Chondrocyte (in vitro differentiated cells): ENCODE measurements around the gene SDK2. TPM values are rescaled to one million over a fixed set of nuclear protein-coding genes. Genes with fewer than 3 reads are reported as not detected.

Experiments used
- DNase-seq: peaks from one replicate; pipeline ENCODE4 v3.0.0; 2021; ENCODE audit warnings: mixed read lengths, low spot score
- H3K27ac Mint-ChIP-seq: one replicate; pipeline ENCODE4 v1.8.0; 2021; ENCODE audit warnings: mild to moderate bottlenecking, moderate library complexity, mixed read lengths; ENCODE audit not compliant: unreplicated experiment
- H3K27me3 Mint-ChIP-seq: 2 replicates; pipeline ENCODE4 v1.8.0; 2021; ENCODE audit warnings: low read depth, mixed read lengths
- H3K36me3 Mint-ChIP-seq: 2 replicates; pipeline ENCODE4 v1.8.0; 2021; ENCODE audit warnings: low read depth, mixed read lengths
- H3K4me1 Mint-ChIP-seq: 2 replicates; pipeline ENCODE4 v1.8.0; 2021; ENCODE audit warnings: low read depth, mild to moderate bottlenecking, mixed read lengths
- H3K4me3 Mint-ChIP-seq: one replicate; pipeline ENCODE4 v1.8.0; 2021; ENCODE audit warnings: mild to moderate bottlenecking, moderate library complexity, mixed read lengths; ENCODE audit not compliant: unreplicated experiment
- H3K9me3 Mint-ChIP-seq: 2 replicates; pipeline ENCODE4 v1.8.0; 2021; ENCODE audit warnings: low read depth, mixed read lengths
- total RNA-seq: library from RNA; stranded (reverse); gene quantifications from 3 replicates; pipeline ENCODE4 v1.2.1, GENCODE V29; 2021
- TF ChIP-seq, protein P1 (sequence below): fragments of 200-600 bp; sonication (generic); IDR thresholded peaks from 2 replicates; pipeline ENCODE4 v1.5.0; 2021; ENCODE audit warnings: antibody characterized with exemption, mild to moderate bottlenecking, moderate library complexity

Gene SDK2
- total RNA-seq, 1 donor from 2014 or later = 15.8 TPM

GRCh38 chr17:73581379-73581778 lies 62.9 kb downstream of the SDK2 start:
- H3K27me3 Mint-ChIP-seq = no peaks in the 10 kb centered on the region

DNA sequence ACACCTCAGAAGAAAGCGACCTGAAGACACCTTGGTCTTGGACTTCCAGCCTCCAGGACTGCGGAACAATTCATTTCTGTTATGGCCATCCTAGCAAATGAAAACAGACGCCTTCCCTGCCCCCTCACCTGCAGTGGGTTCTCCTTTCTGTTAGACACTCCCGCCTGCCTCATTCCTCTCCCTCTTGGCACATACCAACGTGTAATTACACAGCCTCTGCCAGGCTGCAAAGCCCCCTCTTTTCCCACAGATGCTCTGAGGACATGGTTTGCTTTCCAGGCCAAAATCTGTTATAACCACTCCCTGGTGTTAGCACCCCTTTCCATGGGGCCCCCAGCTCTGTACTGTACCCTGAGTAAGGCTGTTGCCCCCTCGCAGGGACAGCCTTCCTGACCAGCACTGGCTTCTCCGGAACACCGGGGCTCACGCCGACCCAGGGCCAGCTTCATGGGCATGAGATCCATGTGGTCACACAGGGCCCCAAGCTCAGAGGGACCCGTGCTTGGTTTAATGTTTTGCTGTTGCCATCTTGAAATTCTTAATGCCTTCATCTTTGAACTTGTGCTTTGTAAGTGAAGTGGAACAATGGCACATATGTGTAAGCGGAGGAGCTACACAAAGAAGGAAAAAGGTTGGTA lies 64.1 kb downstream of the SDK2 start:
- no peak overlapping the region for H3K27ac Mint-ChIP-seq
- no peaks in the 10 kb centered on the region for H3K9me3 Mint-ChIP-seq
- no peak overlapping the region for H3K4me3 Mint-ChIP-seq
- TF ChIP-seq, protein P1, sequence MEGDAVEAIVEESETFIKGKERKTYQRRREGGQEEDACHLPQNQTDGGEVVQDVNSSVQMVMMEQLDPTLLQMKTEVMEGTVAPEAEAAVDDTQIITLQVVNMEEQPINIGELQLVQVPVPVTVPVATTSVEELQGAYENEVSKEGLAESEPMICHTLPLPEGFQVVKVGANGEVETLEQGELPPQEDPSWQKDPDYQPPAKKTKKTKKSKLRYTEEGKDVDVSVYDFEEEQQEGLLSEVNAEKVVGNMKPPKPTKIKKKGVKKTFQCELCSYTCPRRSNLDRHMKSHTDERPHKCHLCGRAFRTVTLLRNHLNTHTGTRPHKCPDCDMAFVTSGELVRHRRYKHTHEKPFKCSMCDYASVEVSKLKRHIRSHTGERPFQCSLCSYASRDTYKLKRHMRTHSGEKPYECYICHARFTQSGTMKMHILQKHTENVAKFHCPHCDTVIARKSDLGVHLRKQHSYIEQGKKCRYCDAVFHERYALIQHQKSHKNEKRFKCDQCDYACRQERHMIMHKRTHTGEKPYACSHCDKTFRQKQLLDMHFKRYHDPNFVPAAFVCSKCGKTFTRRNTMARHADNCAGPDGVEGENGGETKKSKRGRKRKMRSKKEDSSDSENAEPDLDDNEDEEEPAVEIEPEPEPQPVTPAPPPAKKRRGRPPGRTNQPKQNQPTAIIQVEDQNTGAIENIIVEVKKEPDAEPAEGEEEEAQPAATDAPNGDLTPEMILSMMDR = no peak
- H3K27me3 Mint-ChIP-seq = no peaks in the 10 kb centered on the region
- DNase-seq = no peak
- H3K36me3 Mint-ChIP-seq = no peaks in the 10 kb centered on the region
- no peaks in the 10 kb centered on the region for H3K4me1 Mint-ChIP-seq

More at GRCh38 chr17:73581379-73581778, 62.9 kb downstream of the SDK2 start:
- TF ChIP-seq, protein P1 = no peak
- no peak for DNase-seq
- no peak overlapping the region for H3K4me3 Mint-ChIP-seq
- H3K4me1 Mint-ChIP-seq = no peaks in the 10 kb centered on the region
- no peaks in the 10 kb centered on the region for H3K9me3 Mint-ChIP-seq
- no peak overlapping the region for H3K27ac Mint-ChIP-seq
- H3K36me3 Mint-ChIP-seq = no peaks in the 10 kb centered on the region

- TF ChIP-seq, protein P1 = no peak
- Mint-ChIP-seq H3K36me3 (no peaks in the 10 kb centered on the region), H3K27ac (no peak overlapping the region), H3K27me3 (no peaks in the 10 kb centered on the region), H3K9me3 (no peaks in the 10 kb centered on the region), H3K4me1 (no peaks in the 10 kb centered on the region), H3K4me3 (no peak overlapping the region)
- no peak for DNase-seq
Measured at GRCh38 chr17:73576556-73577098, 67.6 kb downstream of the SDK2 start.

DNA sequence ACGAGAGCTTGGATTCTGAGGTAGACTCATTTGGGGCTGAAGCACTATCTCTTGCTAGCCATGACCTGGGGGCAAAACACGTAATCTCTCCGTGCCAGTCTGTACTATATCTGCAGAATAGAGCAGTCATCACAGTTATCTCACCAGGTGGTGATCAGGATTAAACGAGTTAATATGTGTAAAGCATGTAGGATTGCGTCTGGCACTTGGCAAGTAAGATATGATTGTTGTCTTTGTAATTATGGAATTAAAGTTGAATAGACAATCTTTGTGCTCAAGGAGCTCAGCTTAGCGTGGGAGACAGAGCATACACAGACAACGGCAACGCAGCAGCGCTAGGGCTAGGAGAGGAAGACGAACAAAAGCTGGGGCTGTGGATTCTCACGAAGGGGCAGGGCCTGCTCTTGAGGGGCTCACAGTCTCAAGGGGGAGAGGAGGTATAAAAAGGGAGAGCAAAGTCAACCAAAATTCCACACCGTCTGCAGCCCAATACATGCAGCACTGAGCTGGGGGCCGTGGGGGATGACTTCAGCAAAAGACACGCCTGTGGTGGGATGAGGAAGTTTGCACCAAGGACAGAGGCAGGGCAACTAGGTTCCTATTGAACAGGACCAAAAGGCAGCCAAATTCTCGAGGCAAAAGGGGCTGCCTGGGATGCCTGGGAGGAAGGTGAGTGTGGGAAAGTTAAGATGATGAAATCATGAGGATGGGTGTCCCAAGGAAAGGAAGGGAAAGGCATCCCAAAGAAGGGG lies 68.6 kb downstream of the SDK2 start:
- TF ChIP-seq, protein P1 = no peak
- no peak for DNase-seq
- no peaks in the 10 kb centered on the region for H3K27me3 Mint-ChIP-seq
- H3K4me3 Mint-ChIP-seq = no peak overlapping the region
- H3K4me1 Mint-ChIP-seq = no peaks in the 10 kb centered on the region
- H3K9me3 Mint-ChIP-seq = no peaks in the 10 kb centered on the region
- no peaks in the 10 kb centered on the region for H3K36me3 Mint-ChIP-seq
- no peak overlapping the region for H3K27ac Mint-ChIP-seq

DNA sequence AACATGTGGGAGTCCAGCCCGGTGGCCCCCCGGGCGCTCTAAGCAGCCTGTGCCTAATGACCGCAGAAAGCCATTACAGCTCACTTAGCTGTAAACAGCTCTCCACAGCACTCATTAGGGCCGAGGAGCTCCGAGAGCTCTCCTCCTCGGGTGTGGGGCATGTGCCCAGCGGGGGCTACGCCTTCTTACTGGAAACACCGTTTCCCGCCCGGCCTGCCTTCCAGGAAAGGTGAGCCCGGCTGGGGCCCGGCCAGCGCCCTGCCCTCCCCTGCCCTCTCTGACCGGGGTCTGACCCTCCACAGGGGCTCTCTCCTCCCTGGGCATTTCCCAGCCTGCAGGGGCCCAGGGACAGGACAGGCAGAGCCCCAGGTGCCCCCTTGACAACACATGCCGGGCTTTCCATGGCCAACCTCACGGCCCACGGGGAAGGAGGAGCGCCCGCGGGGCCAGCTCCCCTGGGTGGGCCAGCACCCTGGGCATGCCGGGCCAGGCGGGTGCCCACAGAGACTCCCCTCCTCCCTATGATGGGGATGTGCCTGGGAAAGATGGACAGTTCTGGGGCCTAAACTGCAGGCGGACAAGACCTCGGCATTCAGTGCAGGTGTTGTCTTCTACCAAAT lies 72.6 kb downstream of the SDK2 start:
- H3K4me3 Mint-ChIP-seq = no peak overlapping the region
- H3K27me3 Mint-ChIP-seq = no peaks in the 10 kb centered on the region
- no peak overlapping the region for H3K27ac Mint-ChIP-seq
- no peaks in the 10 kb centered on the region for H3K4me1 Mint-ChIP-seq
- no peaks in the 10 kb centered on the region for H3K9me3 Mint-ChIP-seq
- DNase-seq = no peak
- TF ChIP-seq, protein P1 = no peak
- H3K36me3 Mint-ChIP-seq = no peaks in the 10 kb centered on the region
